Activated CD4-positive, alpha-beta T cell treated with anti-CD3 and anti-CD28 coated beads for 1 hour (primary cell): ENCODE data around the gene IP6K3.

Source experiments
- DNase-seq: peaks from one replicate; pipeline ENCODE4 v3.0.0-alpha.2; 2020

Gene IP6K3

DNA sequence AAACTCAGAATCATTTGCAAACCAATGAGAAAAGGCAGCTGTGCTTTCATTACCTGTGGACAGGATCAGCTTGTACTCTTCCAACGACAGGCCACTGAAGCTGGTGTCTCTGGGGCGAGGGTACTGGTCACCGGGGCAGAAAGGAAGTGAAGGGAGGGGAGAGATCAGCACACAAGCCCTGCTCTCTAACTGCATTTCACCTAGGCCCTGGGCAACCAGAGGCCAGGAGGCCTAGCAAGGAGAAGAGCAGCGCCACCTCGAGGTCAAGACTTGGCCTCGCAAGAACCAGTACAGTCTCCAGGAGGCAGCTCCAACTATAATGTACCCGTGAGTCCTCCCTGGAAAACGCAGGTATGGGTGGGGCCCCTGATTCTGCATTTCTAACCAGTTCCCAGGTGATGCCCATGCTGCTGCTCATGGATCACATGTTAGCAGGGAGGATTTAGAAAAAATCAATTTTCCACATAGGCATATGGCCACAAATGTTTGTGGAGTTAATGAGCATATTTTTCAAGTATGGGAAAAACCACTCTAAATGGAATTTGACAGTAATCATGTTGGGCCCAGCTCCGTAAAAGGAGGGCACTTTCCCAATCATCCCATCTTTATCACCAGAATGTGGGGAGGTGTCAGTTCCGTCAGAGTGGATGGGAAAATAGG lies 46.2 kb downstream of the IP6K3 start:
- DNase-seq, result peak; percentile 62

DNA sequence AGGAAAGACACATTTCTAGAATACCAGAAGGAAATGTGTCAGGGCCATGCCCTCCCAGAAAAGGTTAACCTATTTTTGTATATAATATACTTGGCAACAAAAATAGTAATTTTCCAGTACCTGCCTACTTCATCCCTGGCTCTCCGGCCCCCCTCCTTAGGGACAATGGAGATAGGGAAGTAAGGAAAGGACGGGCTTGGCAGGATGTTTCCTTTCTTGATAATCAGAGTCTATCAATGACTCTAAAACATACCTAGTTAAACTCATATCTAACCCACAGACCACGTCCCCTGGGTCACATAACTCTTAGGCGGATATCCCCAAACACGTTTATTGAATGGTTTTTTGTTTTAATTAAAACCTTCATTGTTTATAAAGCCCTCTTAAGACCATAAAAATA lies 47.0 kb downstream of the IP6K3 start:
- DNase-seq, result no peak

DNA sequence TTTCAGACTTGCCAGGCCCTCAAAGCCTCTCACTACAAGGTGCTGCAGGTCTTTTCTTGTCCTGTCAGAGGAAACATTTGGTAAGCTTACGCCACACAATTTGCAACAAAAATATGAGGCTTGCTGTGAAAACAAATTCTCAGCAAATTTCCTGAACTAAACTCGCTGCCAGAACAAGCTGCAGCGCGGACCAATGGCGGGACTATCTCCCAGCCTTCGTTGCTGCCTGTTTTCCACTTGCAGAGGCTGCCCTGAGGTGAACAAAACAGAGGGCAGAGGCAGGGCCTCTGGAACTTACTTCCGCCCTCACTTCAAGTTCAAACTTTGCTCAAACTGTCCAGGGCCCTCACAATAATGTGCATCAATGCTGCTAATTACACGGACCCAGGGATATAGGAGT lies 47.6 kb downstream of the IP6K3 start:
- no peak for DNase-seq

DNA sequence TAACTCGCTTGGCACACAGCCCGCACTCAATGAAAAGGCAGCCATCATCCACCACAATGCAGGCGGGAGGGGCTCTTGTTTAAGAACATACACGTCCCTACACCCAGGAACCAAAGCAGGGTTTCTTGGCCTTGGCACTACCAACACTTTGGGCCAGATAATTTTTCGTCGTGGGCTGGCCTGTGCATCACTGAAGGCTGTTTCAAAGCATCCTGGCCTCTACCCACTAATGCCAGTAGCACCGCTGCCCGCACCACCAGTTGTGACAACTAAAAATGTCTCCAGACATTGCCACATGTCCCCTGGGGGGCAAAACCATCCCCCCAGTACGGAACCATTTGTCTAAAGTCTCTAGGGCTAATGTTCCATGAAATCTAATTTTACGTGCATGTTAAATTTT lies 48.2 kb downstream of the IP6K3 start:
- DNase-seq, result no peak

DNA sequence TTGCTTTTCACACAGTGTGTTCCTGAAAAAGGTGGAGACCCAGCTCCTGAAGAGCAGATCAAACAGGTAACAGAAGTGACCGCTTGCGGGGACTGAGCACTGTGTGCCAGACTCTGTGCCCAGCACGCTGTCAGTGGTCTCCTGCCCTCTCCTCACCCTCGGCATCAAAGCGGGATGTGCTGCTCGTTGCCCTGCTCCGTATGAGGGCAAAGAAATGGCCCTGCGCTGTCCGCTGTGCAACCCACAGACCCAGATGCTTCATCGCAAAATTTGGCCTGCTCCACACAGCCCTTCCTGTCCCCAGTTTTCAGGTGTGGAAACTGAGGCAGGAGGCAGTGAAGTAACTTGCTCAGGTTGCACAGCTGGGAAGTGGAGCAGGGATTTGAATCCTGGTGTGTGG lies 48.9 kb downstream of the IP6K3 start:
- DNase-seq, result no peak

DNA sequence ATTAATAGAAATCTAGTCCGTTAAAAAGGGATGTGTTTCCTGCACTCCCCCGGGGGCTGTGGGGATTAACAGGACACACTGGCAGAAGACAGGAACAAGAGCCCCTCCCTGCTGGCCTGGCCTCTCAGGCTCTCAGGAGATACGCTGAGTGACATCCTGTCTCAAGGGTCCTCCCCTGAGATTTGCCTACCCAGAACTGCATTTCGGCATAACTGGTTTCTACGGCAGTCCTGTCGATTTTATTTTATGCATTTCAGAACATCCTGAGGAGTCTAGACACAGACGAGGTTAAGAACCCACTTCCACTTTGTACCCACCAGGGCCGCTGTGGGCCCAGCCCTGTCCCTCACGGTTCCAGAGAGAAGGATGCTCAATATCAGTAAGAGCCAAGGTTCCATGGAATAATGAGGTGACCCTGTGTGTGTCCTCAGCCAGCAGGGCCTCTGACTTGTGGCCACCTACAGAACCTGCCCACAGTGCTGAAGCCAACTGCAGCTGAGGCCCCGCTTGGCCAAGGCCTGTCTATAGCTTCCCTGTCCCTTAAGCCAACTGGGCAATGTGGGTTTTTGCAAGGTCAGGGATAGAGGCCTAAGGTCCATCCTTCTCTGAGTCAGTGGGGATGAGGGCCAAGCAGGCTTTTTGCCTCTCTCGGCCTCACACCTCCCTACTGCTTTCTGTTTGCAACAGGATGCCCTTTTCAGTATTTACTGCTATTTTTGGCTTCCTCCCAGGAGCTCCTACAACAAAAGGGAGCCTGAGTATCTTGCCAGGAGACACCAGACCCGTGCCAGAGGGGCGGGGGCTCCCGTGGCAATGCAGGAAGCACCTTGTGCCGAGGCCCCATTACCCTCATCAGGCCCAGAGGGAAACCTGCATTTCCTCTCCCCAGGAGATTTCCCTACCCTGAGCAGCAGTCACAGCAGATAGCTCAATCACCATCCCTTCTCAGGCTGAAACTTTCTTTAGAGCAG lies 49.9 kb downstream of the IP6K3 start:
- no peak for DNase-seq

DNA sequence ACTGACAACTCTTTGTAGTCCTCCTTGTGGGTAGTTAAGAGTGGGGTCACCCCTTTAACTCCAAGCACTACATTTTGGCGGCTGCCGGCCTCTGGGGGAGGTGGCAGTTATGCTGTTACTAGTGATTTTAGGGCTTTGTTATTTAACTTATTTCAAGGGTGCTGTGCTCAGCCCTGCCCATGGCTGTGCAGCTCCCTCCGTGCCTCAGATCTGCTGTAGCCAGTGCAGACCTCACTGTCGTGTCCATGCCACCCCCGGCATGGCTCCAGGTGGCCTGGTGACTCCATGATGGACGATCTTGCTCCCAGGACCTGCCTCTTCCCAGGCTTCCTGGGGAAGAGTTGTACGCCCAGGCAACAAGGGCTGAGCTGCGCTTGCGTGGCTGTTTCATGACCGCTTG lies 50.6 kb downstream of the IP6K3 start:
- DNase-seq, result no peak

DNA sequence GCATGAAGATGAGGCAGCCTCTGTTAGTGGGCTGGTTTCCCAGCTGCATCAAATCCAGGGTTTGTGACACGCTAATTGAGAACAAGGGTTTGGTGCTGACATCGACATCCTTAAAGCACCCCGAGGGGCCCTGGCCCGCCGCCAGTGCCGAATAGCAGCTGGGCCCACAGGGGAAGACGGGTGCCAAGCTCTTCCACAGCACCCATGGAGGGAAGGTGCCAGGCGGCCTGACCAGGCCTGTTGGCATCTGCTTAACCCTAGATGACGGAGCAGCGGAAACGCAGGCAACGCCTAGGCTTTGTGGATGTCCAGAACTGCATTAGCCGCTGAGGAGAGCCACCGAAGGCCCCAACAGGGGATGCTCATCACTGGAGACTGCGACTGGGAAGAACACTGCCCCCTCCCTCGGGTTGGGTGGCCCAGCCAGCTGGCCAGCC lies 51.2 kb downstream of the IP6K3 start:
- no peak for DNase-seq

DNA sequence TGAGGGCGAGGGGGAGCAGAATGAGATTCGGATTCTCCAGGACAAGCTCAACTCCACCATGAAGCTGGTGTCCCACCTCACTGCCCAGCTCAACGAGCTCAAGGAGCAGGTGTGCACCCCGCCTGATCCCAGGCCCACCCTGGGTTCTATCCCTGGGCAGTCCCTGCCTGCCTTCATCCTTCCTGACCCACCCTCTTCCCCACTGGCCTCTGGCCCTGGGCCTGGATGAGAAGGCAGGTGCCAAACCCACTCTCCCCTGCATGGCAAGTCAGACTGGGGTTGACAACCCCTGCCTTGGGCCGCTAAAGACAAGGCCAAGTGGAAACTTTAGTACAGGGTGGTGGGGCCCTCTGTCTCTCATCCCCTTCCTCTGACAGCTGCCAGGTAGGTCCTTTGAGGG lies 51.7 kb downstream of the IP6K3 start:
- no peak for DNase-seq

DNA sequence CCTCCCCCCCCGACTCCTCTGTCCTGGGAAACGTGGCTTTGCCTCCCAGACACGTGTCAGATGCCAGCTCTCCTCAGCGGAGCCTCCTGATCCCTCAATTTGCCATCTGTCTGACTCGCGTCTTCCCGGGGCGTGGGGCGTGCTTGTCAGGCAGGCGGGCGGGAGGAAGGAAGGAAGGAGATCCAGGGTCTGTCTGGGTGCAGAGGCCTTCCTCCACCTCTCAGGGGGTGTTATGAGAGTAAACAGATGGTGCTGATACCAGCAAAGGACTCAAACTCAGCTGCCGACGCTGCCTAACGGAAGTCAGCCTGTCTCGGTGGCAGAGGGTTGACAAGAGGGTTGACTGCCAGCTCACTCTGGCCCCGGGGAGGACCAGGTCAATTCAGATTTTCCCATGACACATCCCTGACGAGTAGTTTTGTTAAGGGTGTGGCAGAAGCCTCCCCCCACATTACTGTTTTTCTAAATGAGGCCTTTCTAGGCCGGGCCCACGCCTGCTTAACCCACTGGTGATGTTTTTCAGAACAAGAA lies 52.2 kb downstream of the IP6K3 start:
- peak; percentile 59 for DNase-seq

DNA sequence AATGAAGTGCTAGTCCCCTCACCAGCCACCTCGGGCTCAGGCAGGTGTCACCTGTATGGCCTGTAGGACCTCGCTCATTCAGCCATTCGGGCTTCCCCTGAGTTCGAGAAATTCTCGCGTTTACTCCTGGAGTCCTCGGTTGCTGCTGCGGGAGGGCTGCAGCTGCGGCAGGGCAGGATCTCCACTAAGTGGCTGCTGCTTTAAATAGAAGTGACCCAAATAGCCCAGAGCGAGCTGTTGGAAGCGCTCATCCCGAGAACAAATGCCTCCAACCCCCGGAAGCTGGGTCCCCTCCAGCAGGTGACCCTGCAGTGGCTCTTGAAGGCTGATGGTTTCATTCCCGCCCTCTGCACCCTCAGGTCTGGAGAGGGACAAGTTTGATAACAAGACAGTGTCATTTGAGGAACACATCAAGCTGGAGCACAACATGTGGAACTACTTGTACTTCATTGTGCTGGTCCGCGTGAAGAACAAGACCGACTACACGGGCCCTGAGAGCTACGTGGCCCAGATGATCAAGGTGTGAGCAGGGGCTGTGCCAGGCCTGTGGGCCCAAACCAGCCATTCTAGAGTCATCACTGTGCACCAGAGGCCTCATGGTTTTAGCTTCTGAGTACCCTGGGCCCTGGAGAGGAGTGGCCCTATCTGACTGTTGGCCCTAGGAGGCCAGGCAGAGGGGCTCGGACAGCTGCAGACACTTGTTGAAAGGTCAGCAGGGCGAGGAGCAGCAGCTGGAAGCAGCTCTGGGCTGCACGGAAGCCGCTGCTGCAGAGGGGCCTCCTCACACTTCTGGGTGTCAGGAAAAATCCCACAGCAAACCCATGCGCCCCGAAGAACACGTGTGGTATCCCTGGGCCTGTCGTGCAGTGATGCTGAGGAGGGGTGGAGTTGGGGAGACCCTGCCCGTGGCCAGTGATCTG lies 53.3 kb downstream of the IP6K3 start:
- DNase-seq, result no peak

DNA sequence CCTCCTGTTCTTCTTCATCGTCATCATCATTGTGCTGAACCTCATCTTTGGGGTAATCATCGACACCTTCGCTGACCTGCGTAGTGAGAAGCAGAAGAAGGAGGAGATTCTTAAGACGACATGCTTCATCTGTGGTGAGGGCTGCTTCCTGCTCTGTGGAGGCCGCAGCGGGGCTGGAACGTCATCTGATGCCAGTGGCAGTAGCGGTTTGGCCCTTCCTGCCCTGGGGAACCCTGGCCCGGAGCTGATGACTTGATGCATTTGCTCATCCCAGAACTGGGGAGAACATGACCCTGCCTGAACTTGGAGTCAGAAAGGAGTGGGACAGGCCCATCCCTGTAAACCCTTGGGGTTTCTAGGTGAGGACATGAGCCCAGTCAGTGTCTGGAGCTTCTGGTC lies 53.9 kb downstream of the IP6K3 start:
- DNase-seq, result peak; percentile 31

DNA sequence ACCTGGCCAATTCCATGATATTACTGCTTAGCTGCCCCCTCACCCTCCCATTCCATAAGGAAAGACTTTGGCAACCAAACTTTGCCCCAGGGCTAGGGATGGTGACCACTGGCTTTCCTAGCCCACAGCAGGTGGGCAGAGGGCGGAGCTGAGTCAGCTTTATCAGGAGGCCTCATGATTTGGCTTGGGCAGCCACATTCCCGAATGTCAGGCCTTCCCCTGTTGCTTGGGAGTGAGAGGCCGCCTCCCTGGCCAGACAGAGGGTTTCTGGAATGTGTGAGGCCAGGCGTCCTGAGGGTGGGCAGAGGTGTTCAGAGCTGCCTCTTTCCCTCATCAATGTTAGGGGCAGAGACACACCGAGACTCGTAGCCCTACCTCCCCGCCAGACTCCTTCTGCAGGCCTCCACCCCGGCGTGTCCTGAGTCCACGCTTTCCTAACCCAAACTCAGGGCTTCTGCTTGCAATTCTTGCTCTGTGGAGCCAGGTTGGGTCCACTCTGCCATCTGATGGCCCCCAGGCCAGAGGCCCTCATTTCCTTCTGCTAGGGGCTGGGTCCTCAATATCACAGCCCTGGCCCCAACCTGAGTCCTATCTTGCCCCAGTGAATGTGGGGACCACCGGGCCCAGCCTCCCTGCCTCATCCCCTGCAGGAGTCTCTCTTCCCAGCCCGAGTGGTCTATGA lies 54.5 kb downstream of the IP6K3 start:
- no peak for DNase-seq

DNA sequence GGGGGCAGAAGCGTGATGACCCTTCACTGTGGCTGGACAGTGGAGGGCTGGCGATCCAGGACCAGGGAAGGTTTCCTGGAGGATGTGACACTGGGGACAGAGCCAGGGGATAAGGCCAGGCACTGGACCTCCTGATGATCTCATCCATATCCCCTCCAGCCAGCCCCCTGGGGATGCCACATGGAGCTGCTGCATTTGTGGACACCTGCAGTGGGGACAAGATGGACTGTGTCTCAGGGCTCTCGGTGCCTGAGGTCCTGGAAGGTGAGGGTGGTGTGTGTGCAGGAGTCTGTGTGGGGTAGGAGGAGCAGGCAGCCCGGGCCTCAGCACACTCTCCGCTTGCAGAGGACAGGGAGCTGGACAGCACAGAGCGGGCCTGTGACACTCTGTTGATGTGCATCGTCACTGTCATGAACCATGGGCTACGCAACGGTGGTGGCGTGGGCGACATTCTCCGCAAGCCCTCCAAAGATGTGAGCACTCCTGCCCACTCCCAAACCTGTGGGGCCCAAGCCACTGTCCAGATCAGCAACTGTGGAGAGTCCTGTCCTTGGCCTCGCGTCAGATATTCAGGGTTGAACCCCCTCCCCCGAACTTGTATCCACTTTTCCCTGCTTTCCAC lies 55.1 kb downstream of the IP6K3 start:
- no peak for DNase-seq

DNA sequence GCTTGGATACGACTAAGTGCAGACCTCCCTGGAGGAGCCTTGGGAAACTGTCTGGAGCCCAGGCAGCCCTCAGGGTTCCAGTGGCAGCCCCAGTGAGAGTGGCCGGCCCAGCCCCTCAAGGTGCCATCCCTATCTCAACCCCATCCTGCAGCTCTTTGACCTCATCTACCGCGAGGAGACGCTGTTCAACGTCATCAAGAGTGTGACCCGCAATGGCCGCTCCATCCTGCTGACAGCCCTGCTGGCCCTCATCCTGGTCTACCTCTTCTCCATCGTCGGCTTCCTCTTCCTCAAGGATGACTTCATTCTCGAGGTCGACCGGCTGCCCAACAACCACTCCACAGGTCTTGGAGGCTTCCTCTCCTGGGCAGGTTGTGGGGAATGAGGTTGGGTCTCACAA lies 55.9 kb downstream of the IP6K3 start:
- no peak for DNase-seq

DNA sequence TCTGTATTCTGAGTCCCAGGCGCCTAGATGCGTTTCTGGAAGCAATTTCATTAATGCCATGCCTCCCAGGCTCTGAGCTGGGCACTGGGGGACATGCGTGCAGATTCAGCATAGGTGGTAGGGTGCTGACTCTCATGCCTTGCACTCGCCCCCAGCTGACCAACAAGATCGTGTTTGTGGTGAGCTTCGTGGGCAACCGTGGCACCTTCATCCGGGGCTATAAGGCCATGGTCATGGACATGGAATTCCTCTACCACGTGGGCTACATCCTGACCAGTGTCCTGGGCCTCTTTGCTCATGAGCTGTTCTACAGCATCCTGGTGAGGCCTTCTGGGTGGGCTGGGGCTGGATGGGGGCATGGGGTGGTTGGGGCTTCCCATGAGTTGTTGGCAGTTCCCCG lies 56.8 kb downstream of the IP6K3 start:
- DNase-seq, result no peak

DNA sequence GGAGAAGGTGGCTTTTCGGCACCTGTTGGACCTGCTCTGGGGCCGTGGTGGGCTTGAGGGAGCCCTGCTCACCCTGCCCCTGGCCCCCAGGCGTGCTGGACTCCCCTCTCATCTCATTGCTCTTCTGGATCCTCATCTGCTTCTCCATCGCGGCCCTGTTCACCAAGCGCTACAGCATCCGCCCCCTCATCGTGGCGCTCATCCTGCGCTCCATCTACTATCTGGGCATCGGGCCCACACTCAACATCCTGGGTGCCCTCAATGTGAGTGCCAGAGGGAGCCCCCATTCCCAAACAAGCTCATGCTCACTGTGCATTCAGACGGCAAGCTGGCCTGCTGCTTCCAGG lies 57.6 kb downstream of the IP6K3 start:
- no peak for DNase-seq

DNA sequence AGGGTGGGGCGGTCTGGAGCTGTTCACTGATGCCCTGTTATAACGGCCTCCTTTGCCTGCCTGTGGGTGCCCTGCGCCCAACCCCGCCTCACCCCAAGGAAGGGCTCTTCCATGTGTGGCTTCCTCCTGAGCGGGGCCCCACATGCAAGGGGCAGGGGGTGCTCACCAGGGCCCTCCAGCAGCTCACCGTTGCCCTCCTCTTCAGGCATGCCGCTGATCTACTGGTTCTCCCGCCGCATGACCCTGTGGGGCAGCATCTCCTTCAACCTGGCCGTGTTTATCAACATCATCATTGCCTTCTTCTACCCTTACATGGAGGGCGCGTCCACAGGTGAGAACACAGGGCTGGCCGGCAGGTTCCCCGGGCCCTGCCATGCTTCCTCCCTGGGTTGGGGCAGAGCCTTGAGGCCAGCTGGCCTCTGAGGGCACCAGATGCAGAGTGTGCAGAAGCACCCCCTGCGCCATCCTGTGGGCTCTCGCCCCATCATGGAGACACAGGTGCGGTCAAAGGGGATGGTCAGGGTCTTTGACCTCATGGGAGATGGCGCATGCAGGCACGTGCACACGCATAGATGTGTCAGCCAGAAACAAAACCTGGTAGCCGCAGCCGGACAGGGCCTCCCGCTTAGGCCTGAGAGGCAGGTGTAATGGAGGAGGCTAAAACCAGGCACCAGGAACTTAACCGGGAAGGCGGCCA lies 58.1 kb downstream of the IP6K3 start:
- no peak for DNase-seq

DNA sequence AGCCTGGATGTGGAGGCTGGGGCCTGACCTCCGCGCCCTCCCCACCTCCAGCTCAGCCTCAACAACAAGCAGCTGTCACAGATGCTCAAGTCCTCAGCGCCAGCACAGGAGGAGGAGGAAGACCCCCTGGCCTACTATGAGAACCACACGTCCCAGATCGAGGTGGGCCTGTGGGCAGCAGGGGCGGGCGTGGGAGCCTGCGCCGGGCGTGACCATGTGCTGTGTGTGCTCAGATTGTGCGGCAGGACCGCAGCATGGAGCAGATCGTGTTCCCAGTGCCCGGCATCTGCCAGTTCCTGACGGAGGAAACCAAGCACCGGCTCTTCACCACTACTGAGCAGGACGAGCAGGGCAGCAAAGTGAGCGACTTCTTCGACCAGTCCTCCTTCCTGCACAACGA lies 58.7 kb downstream of the IP6K3 start:
- DNase-seq, result no peak

DNA sequence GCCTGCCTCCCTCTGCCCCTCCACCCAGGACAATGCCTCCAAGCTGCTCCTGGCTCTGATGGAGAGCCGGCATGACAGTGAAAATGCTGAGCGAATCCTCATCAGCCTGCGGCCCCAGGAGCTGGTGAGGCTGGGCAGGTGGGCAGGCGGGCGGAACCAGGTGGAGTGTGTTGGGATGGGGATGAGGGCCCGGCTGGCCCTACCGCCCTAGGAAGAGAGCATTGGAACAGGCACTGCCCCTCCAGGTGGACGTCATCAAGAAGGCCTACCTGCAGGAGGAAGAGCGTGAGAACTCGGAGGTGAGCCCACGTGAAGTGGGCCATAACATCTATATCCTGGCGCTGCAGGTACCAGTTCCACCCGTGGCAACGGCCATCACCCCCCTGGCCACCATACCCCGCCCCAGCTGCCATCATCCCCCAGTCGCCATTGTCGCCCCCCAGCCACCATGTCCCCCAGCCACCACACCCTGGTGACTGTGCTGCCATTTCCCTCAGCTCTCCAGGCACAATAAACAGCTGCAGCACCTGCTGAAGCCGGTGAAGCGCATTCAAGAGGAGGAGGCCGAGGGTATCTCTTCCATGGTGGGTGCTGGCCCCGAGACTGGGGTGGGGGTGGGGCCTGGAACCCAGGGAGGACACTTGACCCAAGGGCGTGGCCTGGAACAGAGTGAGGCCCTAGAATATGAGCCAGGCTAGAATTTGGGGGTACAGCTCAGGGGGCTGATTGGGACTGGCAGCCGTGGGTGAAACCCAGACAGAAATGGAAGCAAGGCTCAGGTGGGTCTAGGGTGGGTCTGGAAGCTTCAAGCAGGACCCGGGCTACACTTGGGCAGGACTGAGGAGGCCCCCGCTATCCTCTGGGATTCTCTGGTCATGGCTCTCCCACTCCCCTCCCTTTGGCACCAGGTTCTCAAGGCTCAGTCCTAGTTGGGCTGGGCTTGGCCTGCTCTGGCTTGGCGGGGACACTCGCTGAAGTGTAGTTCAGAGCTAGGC lies 59.4 kb downstream of the IP6K3 start:
- no peak for DNase-seq
